Kidney glomerular epithelial cell (primary cell): ENCODE results near the gene CACNA2D1.

Experiments
- DNase-seq: peaks from one replicate; lab custom pipeline; 2025; lab: John Stamatoyannopoulos, UW

Gene CACNA2D1

DNA sequence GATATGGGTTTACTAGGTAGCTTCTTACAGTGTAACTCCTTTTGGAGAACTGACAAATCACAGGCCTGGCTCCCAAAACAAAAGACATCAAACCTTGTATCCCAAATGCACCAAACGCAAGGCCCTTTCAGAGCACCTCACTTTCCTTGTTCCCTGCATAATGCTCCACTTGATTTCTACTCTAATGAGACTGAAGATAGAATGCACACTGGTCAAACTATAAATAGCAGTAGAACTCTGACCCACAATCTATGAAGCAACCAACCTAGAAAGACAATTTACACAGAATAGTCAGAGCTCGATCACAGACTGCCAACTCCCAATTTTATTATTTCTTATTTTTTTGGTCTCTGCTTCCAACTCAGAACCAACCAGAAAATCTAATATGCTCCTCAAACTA is 214.4 kb downstream of the CACNA2D1 start:
- DNase-seq: no peak

DNA sequence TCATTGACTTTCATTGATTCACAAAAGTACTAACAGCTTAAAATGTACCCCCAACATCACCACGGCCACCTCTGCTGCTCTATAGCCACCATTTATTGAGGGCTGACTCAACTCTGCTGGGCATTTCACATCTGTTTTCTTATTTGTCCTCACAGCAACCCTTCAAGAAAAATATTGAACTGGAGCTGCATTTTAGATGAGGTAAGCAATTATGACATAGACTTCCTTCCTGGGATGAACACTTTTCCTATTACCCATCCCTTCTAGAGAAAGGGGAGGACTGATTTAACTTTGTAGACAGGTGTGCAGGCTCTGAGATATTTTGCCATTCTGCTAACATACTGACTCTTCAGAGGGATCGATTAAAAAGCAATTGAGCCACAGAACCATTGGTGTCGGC is 217.4 kb downstream of the CACNA2D1 start:
- DNase-seq: no peak

DNA sequence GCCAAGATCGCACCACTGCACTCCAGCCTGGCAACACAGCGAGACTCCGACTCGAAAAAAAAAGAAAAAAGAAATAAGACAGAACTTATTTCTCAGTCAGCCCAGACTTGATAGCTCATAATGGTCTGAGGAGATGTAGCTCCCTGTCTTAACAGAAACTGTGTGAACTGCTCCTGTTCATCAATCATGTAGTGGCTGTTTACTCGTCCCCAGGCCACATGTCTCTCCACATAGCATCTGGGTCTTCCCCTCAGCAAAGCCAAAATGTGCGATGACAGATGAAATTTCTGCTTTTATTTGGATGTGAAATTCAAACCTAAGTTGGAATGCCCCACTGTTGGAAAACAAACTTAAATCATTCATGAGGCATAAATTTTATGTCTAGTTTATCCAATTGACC is 219.0 kb downstream of the CACNA2D1 start:
- DNase-seq: no peak

DNA sequence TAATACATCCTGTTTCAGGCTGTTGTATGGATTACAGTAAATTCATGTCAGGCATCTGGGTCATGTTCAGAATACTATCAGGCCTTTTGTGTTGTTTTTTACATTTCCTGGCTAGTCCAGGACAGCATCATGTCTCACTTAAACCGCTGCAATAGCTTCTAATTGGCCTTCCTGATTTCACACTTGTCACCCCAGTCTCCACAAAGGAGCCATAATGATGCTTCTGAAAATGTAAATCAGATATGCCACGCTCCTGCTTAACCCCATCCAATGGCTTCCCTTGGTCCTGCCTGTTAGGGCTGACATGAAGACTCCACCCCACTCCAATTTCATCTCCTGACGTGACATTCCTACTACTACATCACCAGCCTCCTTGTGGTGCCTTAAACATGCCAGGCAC is 220.0 kb downstream of the CACNA2D1 start:
- no peak for DNase-seq

DNA sequence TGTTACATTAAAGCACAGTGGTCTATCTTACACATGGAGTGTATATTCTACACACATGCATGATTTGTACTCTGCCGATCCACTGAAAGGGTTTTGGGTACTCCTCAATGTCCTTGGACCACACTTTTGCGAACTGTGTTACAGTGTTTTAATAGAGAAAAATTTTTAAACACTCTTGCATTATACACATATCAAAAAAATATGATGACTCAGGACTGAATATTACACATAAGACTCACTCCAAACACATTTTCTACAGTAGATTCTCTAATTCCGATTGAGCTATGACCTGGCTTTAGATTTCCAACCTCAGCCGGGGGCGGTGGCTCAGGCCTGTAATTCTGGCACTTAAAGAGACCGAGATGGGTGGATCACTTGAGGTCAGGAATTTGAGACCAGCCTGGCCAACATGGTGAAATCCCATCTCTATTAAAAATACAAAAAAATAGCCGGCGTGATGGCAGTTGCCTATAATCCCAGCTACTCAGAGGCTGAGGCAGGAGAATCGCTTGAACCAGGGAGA is 222.4 kb downstream of the CACNA2D1 start:
- no peak for DNase-seq

DNA sequence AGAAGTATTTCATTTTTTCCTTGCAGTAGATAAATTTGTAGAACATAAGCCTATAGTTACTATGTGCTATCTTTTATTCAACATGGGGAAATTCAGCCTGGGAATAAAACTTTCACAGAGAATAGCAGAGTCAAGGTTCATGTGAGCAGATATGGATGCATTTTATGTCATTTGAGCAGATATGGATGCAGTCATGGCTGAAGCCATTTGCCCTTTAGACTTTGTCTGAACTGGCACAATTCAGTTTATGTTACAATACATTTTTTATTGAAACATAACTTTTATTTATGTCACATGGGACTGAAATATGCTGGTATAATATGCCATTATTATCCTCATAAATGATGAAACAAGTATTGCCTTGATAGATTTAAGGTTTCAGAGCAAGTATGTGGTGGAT is 231.1 kb downstream of the CACNA2D1 start:
- DNase-seq: no peak

DNA sequence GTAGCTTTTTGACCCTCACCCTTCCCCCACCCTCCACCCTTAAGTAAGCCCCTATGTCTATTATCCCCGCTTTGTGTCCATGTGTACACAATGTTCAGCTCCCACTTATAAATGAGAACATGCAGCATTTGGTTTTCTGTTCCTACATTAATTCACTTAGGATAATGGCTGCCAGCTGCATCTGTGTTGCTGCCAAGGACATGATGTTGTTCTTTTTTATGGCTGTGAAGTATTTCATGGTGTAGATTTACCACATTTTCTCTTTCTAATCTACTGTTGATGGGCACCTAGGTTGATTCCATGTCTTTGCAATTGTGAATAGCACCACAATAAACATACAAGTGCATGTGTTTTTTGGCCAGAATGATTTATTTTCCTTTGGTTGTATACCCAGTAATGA is 232.2 kb downstream of the CACNA2D1 start:
- DNase-seq: no peak

DNA sequence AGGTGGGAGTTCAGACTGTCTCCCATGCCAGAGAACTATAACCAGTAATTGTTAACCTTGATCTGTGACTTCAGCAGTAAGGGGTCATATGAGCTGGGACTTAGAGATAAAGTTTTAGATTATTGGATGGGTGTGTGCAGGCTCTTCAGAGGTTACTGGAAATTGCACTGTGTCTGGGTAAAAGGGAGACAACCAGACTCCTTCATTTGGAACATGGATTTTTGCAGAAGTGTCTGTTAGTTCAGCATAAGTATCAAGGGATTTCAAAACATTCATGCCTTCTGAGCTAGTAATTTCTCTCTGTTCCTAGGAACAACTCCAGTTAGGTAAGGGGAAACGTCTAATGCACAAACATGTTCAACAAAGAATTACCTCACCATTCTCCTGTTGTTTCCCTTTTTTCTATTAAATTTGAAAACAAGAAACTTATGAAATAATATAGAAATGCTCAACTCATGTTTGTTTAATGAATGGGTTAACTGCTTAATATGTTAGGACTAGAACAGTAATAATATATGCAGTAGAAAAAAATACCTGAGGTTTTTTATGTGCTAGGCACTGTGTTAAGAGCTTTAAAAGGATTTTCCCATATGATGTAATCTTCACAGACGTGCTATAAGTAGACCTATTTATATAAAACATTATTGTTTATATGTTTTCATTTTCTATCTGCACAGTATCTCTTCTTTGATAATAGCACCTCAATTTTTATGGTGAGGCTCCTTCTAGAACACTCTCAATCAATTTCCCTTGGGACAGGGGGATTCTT is 233.0 kb downstream of the CACNA2D1 start:
- no peak for DNase-seq

DNA sequence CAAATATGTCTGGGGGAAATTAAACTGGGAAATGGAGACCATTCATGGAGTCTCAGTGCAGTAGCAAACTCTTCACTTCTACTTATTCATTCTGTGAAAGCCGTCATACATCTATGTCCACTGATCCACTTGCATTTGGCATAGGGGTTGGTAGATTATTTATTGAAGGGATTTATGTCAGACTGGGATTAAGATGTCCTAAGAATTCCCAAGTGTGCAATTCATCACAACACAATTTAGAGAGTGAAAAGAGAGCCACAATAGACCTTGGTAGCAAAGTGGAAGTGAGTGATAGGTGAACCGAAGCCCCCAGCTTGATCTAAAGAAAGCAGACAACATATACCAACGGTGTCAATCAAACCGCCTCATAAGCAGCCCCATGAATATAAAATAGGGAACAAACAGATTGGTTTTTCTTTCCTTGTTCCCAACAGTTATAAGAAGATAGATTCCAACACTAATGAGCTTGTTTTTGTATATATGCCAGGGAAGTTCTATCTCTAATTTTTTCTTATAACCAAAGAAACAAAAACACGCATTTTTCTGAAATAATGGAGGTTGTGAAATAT is 234.3 kb downstream of the CACNA2D1 start:
- DNase-seq: no peak

DNA sequence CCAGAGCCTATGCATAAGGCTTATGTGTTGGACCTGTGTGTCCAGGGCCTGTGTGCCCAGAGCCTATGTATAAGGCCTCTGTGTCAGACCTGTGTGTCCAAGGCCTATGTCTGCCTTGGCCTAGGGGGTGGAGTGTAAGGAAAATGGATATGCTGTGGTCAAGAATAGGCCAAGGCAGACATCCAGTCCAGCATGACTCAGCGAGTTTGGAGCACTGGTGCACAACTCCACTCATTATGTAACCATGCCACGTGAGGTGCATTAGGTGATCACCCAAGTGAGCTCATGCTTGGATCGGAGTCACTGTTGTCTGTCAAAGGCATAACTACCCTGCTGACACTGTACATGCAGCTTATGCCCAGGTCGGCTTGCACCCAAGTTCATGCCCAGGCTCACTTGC is 238.9 kb downstream of the CACNA2D1 start:
- DNase-seq: peak; percentile 55

DNA sequence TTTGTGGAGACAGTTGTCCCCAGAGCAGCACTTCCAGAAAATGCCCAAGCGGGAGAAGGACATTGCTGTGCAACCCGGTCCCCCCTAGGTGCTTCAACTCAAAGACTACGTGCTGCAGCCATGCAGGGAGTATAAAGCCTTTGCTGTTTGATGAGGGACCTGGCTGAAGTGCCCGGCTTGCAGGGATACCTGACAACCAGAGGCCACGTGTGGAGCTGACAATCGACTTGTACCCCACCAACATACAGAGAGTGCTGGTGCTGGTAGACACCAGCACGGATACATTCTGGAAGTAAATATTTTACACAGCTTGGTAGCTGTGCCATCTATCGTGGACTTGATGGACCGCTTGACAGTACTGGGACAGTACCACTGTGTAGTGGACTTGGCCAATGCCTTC is 240.6 kb downstream of the CACNA2D1 start:
- no peak for DNase-seq

DNA sequence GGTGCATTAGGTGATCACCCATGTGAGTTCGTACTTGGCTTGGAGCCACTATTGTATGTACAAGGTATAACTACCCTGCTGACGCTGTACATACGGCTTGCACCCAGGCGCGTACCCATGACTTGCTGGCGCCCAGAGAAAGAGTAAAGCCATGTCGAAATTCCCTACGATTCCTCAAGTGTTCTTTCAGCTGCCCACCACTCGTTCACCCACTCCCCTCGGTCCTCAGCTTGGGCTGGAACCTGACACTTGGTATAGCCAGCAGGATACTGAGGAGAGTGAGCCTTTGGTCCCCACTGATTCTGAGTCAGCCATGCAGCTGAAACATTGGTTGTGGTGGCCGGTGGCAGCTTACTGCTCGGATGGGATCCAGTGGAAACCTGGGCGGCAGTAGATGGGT is 241.5 kb downstream of the CACNA2D1 start:
- no peak for DNase-seq

DNA sequence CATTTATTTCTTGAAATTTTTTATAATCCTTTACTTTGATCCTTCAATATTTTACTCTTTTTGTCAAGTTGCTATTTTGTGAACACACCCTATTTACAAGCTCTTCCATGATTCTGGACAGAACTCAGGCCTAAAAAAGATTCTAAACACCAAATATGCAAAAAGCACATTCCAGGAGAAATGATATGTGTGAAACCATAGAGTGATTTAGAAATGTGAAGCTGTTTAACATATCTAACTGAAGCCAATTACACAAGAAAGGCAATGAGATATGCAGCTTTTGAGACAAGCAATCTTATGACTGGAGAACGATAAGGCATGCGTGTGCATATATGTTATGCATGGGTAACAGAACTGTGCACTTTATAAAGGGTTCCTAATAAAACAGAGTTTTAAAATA is 243.0 kb downstream of the CACNA2D1 start:
- DNase-seq: no peak

DNA sequence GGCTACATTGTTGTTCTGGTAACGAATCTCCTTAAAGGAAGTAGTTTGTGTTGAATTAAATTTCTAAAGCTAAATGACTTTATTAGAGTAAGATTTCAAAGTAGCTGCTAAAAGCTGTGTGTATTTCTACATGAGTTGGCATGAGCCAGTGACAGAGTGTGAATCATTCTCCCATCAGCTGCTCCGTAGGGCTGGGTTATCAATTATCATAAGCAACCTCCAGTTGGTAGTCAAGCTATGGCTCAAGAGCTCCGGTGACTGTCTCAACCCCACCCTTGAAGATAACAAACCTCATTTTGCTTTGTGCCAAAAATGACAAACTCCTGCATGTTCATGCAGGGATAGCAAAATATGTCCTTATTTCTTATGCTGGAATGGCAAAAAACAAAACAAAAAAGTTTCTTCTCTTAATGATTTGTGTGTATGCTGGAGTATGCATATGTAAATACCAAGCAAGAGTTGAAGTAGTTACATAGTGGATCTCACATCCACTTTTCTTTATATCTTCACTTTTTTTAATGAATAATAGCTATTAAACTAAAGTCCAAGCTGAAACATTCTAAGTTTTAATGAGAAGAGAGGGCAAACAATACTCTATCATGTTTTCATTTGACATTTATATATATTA is 249.4 kb downstream of the CACNA2D1 start:
- DNase-seq: peak; percentile 12

DNA sequence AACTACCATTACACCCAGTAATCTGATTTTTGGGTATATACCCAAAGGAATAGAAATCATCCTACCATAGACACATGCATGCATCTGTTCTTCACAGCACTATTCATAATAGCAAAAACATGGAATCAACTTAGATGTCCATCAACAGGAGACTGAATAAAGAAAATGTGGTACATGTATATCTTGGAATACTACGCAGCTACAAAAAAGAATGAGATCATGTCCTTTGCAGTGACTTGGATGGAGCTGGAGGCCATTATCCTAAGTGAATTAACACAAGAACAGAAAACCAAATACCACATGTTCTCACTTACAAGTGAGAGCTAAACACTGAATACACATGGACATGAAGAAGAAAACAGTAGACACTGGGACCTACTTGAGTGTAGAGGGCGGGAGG is 254.9 kb downstream of the CACNA2D1 start:
- DNase-seq: no peak

DNA sequence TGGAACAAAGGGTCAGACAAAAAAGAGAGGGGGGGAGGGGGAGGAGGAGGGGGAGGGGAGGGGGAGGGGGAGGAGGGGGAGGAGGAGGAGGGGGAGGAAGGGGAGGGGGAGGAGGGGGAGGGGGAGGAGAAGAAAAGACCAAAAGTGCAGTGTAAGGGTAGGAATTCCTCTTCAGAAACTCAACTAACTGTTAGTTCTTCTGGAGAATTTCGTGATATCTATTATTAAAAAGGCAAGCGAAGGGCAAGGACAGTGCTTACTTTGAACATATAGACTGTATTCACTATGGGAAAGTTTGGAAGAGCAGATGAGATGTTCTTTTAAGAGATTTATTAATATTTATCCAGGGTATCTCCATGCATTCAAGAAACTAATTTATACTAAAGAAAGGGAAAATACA is 258.1 kb downstream of the CACNA2D1 start:
- no peak for DNase-seq

DNA sequence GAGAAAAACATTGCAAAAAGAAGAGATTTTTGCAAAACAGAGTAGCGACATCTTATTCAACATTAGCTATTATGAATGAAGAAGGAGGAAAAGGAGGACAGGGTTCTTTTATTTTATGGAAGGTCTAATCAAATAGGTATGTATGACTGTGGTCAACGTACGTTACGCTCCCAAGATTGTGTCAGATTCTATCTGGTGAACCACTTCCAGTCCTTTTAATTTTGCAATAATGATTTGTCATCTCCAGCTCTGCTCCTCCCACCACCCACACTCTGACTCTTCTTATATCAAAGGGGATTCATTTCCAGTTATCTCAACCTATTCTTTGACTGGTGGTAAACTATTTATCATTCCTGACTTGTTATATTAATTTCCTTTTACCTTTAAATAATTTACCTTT is 259.9 kb downstream of the CACNA2D1 start:
- DNase-seq: peak; percentile 13

DNA sequence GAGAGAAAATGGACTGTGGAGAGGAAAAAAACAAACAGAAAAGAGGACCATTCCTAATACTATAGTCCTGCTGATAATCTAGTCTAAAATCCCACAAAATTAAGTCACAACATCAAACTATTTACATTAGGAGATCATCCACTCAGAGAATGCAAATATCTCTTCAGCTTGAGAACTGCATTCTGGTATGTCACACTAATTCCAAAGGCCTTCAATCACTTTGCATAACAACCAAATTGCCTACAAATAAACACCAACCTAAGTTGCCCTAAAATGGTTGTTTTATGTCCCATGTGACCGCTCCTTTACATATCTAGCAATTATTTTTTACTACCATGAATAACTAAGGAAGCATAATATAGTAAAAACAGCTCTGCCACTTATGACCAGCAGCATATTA is 264.3 kb downstream of the CACNA2D1 start:
- DNase-seq: no peak

DNA sequence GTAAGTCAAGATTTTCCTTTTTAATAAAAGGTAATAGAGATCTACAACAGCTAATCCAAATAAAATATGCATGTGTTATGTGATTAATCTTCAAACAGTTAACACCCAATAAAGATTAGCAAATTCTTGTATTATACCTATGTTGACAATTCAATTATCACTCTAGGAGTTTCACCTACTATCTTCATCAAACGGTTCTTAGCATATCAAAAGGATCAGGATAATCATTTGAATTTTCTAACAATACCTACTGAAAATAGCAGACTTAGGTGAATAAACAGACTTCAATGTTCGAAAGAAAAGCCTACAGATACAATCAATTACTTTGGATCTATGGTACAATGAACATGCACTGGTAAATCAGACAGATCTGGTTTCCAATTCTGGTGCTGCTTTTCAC is 268.3 kb downstream of the CACNA2D1 start:
- DNase-seq: no peak

DNA sequence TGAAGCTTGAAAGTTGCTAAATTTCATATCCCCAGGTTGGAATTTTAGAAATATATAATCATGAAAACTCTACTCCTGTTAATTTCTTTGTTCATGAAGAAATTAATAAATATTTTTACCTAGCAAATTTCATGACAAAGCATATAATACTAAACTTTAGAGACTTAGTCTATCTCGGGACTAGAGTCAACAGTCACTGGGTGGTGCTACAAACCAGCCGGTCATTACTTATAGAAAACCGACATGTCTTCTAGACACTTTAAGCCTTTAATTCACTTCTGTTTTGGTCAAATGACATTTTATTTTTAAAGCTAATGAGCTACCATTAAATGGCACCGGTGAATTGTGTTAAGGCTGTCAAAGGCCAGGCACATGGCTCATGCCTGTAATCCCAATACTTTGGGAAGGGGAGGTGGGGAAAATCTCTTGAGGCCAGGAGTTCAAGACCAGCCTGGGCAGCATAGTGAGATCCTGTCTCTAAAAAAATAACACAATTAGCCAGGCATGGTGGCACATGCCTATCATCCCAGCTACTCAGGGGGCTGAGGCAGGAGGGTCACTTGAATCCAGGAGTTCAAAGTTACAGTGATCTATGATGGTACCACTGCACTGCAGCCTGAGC is 270.1 kb downstream of the CACNA2D1 start:
- DNase-seq: no peak

DNA sequence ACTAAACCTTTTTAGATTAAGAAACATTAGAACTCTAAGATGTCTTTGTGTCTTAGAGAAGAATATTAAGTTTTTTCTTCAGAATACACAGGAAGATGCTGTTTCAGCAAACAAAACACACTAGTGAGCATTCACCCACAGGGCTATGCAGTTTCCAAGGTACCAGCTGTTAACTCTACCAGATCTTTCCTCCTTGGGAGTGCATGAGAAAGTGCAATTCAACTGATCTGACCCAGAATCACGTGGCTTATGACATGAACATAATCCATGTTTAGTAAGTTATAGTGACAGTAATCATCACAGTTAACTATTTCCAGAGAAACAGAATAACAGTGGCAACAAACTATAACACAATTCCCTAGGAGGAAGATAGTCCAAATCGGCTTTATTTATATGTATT is 270.7 kb downstream of the CACNA2D1 start:
- DNase-seq: no peak

DNA sequence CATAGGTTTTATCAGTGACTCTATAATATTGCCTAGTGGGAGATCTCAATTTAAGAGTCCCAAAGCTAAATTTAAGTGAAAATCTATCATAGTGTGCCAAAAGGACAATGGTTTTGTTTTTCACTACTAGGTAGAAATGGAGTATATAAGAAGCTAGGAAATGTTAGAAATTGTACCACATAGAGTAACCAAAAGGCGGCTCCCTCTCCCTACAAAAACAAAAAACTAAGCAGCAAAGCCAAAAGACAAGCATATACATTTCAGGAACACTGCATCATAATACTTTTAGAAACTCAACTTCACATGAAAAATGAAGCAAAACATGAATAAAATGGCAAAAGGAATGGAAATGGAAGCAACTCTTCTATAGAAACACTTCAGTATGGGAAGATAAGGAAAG is 271.6 kb downstream of the CACNA2D1 start:
- DNase-seq: no peak
